ENCODE data around the gene FGF14. TPM values are rescaled to one million over a fixed set of nuclear protein-coding genes. Genes with fewer than 3 reads are reported as not detected.

FGF14 gene
- total RNA-seq, 3 donors from 2014 or later: 0.43 to 2.5 (median 0.70) TPM

DNA sequence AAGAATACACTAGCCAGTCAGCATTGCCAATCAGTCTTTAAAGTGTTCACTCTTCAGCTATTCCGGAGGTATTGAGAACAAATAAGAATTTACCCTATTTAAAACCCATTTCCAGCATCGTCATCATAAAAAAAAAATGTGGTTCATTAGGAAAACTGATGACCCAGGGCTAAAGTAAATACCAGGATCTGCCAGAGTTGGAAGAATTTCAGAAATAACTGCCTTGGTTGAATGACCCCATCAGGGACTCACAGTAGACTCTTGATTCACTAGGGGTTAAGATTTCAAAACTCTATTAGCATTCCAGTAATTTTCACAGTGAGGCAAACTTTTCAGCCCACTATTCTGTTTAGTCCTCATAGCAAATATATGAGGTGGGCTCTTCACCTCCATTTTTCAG, 572.4 kb downstream of the FGF14 start:
- ATAC-seq (no peak), DNase-seq (no peak)
- intact Hi-C loops (cut with DNase I, micrococcal nuclease): no loop called here
- Histone ChIP-seq H3K4me3 (no peak overlapping the region), H3K36me3 (ENCODE audit: low read depth) (no peaks in the 10 kb centered on the region), H3K4me1 (ENCODE audit: low read depth) (no peaks in the 10 kb centered on the region), H3K9me3 (no peaks in the 10 kb centered on the region)
- TF ChIP-seq CTCF (IDR thresholded peaks at IDR 0.05): no peak

- no peaks in the 10 kb centered on the region for H3K4me1 ChIP-seq (ENCODE audit: low read depth)
- no peak overlapping the region for H3K4me3 ChIP-seq
- no peaks in the 10 kb centered on the region for H3K9me3 ChIP-seq
- no peaks in the 10 kb centered on the region for H3K36me3 ChIP-seq (ENCODE audit: low read depth)
- TF ChIP-seq CTCF (IDR thresholded peaks at IDR 0.05): no peak
- DNase-seq: no peak
- intact Hi-C loops (cut with DNase I, micrococcal nuclease): no loop called here
- ATAC-seq: no peak
These were observed 573.7 kb downstream of the FGF14 start for GRCh38 chr13:101828119-101828518.

DNA sequence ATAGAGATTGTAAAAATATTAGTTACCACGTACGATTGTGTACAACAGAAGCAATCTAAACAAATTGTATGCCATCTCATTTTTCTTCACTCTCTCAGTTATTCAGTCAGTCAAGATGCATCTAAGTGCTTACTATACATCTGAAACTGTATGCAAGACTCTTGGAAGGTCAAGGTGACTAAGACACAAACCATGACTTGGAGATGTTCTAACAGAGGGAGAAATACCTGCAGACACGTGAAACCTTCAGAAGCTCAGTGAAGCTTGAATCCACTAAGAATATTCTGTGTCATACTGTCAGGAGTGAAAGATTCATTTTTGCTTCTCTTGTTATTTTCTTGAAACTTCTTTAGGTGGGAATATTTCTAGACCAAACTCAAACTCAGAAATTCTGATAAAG, 584.0 kb downstream of the FGF14 start:
- Histone ChIP-seq H3K4me3 (no peak overlapping the region), H3K36me3 (ENCODE audit: low read depth) (no peaks in the 10 kb centered on the region), H3K4me1 (ENCODE audit: low read depth) (no peaks in the 10 kb centered on the region), H3K9me3 (no peaks in the 10 kb centered on the region)
- no peak for DNase-seq
- TF ChIP-seq CTCF (IDR thresholded peaks at IDR 0.05): no peak
- intact Hi-C loops (cut with DNase I, micrococcal nuclease): no loop called here
- ATAC-seq: no peak

GRCh38 chr13:101811881-101812280, 590.0 kb downstream of the FGF14 start:
- no peak for TF ChIP-seq CTCF (IDR thresholded peaks at IDR 0.05)

GRCh38 chr13:101811284-101811839, 590.5 kb downstream of the FGF14 start:
- intact Hi-C loops (cut with DNase I, micrococcal nuclease): no loop called here

More at GRCh38 chr13:101811881-101812280, 590.0 kb downstream of the FGF14 start:
- Histone ChIP-seq H3K4me1 (ENCODE audit: low read depth) (no peaks in the 10 kb centered on the region), H3K36me3 (ENCODE audit: low read depth) (no peaks in the 10 kb centered on the region), H3K9me3 (no peaks in the 10 kb centered on the region), H3K4me3 (no peak overlapping the region)
- ATAC-seq (no peak), DNase-seq (no peak)
- intact Hi-C loops (cut with DNase I, micrococcal nuclease): no loop called here

More at GRCh38 chr13:101811284-101811839, 590.5 kb downstream of the FGF14 start:
- Histone ChIP-seq H3K36me3 (ENCODE audit: low read depth) (no peaks in the 10 kb centered on the region), H3K4me1 (ENCODE audit: low read depth) (no peaks in the 10 kb centered on the region), H3K4me3 (no peak overlapping the region), H3K9me3 (no peaks in the 10 kb centered on the region)
- ATAC-seq (no peak), DNase-seq (no peak)
- no peak for TF ChIP-seq CTCF (IDR thresholded peaks at IDR 0.05)
